NCI-H748 (cell line): ENCODE measurements around the gene IRF4.

ENCODE experiments used
- DNase-seq: peaks from one replicate; lab custom pipeline; 2025; ENCODE audit not compliant: unreplicated experiment; lab: John Stamatoyannopoulos, UW

The IRF4 gene

DNA sequence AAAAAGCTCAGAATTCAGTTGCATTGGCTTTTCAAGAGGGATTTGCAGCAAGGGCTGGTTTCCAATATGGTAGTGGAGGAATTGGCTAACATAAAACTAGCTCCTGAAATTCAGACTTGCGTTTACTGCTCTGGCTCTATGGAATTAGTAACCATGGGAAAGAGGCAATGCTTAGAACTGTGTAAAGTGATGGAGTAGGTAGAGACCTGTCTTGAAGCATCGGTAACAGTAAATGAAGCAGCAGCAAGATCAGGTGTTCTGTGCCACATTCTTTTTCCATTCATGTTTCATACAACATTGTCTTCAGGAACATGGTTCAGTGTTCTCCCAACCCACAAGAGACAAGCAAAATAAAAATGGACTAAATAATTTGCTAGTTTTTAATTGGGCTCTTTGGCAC, 6.5 kb downstream of the IRF4 start:
- DNase-seq, result no peak

GRCh38 chr6:398558-399078, 7.1 kb downstream of the IRF4 start:
- DNase-seq, result peak; percentile 79

GRCh38 chr6:399785-400534, 8.4 kb downstream of the IRF4 start:
- no peak for DNase-seq

- no peak for DNase-seq
These were observed 9.3 kb downstream of the IRF4 start for GRCh38 chr6:400815-401214.

- no peak for DNase-seq
These were observed 9.9 kb downstream of the IRF4 start for GRCh38 chr6:401239-401993.

GRCh38 chr6:401994-402640, 10.6 kb downstream of the IRF4 start:
- no peak for DNase-seq

DNA sequence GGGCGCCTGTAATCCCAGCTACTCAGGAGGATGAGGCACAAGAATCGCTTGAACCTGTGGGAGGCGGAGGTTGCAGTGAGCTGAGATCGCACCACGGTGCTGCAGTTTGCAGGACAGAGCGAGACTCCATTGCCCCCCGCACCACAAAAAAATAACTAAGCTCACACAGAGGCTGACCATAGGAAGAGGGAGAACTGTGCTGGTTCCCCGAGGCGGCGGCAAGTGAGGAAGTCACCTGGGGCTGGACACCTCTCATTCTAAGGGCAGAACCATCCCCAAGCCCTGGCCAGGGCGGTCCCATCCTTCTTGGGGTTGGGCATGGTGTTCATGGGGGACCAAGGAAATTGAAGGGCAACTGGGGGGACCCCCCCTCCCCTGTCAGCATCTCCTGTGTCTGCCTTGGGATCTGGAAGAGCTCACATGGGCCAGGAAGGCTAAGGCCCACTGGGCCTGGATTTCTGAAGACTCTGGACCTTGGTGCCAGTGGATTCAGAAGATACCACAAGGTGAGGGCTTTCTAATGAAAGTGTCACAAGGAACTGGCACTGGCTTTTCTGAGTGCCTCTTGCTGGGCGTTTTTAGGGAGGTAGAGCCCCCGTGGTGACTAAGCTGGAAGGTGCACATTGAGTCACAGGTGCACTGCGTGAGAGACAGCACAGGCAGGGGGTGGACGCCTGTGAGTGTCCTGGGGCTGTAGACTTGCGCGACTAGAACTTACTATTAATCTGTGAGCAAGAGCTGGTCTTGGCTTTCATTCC, 11.5 kb downstream of the IRF4 start:
- no peak for DNase-seq

DNA sequence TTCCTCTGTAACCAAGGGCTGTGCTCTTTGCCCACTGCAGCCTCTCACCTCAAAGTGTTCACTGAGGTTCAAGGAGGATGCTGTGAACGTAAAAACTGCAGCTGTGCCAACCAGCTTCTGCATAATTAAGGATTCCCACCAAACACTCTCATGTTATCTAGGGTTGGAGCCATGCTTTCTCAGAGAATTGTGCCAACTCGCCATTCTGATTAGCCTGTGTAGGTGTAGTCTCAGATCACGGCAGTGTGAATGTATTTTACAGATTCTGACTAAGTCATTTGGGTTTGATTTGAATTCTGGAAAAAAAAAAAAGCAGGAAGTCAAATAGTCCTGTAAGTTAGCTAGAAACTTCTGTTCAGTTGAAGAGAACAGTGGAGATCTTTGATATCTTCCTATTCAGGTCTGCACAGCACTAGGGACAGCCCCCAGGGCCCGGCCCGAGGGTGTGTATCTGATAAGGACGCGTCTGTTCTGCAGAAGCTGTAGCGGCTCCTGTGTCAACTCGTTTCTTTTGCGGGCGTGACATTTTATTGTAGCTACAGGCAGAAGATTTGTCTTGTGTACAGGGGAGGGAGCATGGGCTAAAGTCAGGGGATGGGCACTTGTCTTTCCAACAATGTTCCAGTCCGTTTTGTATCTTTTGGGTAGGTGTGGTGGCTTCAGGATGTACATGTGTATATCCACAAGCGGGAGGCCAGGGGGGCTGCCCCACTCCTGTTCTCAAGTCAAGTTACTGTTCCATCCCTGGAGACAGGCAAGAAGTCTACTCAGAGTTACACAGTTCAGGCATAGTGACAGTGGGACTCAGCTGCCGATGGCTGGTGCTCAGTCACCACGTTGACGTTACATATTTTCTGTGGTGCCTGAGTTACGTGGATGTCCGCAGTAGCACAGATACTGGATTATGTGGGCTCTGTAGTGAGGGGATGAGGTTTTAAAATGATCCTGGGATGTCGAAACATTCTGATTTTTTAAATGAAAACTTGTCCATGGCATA, 12.4 kb downstream of the IRF4 start:
- no peak for DNase-seq

- DNase-seq, result no peak
These were observed 13.3 kb downstream of the IRF4 start for GRCh38 chr6:404685-405423.

GRCh38 chr6:408148-408547, 16.6 kb downstream of the IRF4 start:
- no peak for DNase-seq

- DNase-seq, result peak; percentile 60
These were observed 17.1 kb downstream of the IRF4 start for GRCh38 chr6:408599-409102.

DNA sequence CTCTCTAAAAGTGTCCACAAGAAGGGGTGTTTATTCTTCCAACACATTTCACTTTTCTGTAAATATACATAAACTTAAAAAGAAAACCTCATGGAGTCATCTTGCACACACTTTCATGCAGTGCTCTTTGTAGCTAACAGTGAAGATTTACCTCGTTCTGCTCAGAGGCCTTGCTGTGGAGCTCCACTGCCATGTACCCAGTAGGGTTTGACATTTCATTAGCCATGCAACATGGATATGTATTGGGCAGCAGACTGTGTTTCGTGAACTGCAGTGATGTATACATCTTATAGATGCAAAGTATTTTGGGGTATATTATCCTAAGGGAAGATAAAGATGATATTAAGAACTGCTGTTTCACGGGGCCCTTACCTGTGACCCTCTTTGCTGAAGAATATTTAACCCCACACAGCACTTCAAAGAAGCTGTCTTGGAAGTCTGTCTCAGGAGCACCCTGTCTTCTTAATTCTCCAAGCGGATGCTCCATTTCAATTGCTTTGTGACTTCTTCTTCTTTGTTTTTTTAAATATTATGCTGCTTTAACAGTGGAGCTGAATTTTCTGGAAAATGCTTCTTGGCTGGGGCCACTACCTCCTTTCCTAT, 17.9 kb downstream of the IRF4 start:
- DNase-seq, result no peak

DNA sequence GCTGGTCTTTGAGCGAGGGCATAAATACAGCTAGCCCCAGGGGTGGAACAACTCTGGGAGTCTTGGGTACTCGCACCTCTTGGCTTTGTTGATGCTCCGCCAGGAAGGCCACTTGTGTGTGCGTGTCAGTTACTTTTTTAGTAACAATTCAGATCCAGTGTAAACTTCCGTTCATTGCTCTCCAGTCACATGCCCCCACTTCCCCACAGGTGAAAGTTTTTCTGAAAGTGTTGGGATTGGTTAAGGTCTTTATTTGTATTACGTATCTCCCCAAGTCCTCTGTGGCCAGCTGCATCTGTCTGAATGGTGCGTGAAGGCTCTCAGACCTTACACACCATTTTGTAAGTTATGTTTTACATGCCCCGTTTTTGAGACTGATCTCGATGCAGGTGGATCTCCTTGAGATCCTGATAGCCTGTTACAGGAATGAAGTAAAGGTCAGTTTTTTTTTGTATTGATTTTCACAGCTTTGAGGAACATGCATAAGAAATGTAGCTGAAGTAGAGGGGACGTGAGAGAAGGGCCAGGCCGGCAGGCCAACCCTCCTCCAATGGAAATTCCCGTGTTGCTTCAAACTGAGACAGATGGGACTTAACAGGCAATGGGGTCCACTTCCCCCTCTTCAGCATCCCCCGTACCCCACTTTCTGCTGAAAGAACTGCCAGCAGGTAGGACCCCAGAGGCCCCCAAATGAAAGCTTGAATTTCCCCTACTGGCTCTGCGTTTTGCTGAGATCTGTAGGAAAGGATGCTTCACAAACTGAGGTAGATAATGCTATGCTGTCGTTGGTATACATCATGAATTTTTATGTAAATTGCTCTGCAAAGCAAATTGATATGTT, 19.2 kb downstream of the IRF4 start:
- no peak for DNase-seq

GRCh38 chr6:411402-412145, 20.0 kb downstream of the IRF4 start:
- DNase-seq, result peak; percentile 54

GRCh38 chr6:412146-412886, 20.8 kb downstream of the IRF4 start:
- no peak for DNase-seq

GRCh38 chr6:414447-414846, 22.9 kb downstream of the IRF4 start:
- no peak for DNase-seq
